ENCODE results near the gene VPS52.

GRCh38 chr6:33201147-33201545 is 70.5 kb downstream of the VPS52 start:
- TF ChIP-seq CTCF (conservative IDR thresholded peaks at IDR 0.05) (no peak), EZH2 (IDR thresholded peaks at IDR 0.05; ENCODE audit: low read depth) (no peak)
